NCI-H748 (cell line): Measurements from ENCODE around the gene ERBB4.
"Not testable (repeated sequence)": the region's sequence is repeated elsewhere in the genome, so short reads cannot be mapped to it uniquely, and the experiment has no call there.

ENCODE experiments used
- DNase-seq: peaks from one replicate; lab custom pipeline; 2025; ENCODE audit not compliant: unreplicated experiment; lab: John Stamatoyannopoulos, UW

Gene ERBB4

GRCh38 chr2:212228743-212229171 lies 309.8 kb downstream of the ERBB4 start:
- no peak for DNase-seq

- DNase-seq, result peak; percentile 91
Observed at GRCh38 chr2:212227755-212228154, 310.8 kb downstream of the ERBB4 start.

- DNase-seq, result no peak
Observed at GRCh38 chr2:212226114-212226513, 312.5 kb downstream of the ERBB4 start.

GRCh38 chr2:212223696-212224095 lies 314.9 kb downstream of the ERBB4 start:
- DNase-seq, result no peak

- no peak for DNase-seq
Observed at GRCh38 chr2:212213191-212213590, 325.4 kb downstream of the ERBB4 start.

- DNase-seq, result no peak
Observed at GRCh38 chr2:212208467-212208866, 330.1 kb downstream of the ERBB4 start.

- peak; percentile 13 for DNase-seq
Observed at GRCh38 chr2:212197776-212198175, 340.8 kb downstream of the ERBB4 start.

- DNase-seq, result peak; percentile 43
Observed at GRCh38 chr2:212195626-212196025, 343.0 kb downstream of the ERBB4 start.

- DNase-seq, result peak; percentile 50
Observed at GRCh38 chr2:212194396-212194795, 344.2 kb downstream of the ERBB4 start.

- DNase-seq, result no peak
Observed at GRCh38 chr2:212193803-212194202, 344.8 kb downstream of the ERBB4 start.

GRCh38 chr2:212193056-212193455 lies 345.5 kb downstream of the ERBB4 start:
- peak; percentile 86 for DNase-seq

- DNase-seq, result not testable (repeated sequence)
Observed at GRCh38 chr2:212191438-212191837, 347.2 kb downstream of the ERBB4 start.

- DNase-seq, result no peak
Observed at GRCh38 chr2:212186166-212186565, 352.4 kb downstream of the ERBB4 start.

- DNase-seq, result no peak
Observed at GRCh38 chr2:212181646-212182045, 357.0 kb downstream of the ERBB4 start.

GRCh38 chr2:212180408-212181083 lies 358.1 kb downstream of the ERBB4 start:
- no peak for DNase-seq

GRCh38 chr2:212177724-212178123 lies 360.9 kb downstream of the ERBB4 start:
- DNase-seq, result peak; percentile 65

GRCh38 chr2:212176151-212176550 lies 362.5 kb downstream of the ERBB4 start:
- no peak for DNase-seq

GRCh38 chr2:212173756-212174510 lies 364.7 kb downstream of the ERBB4 start:
- peak; percentile 23 for DNase-seq

GRCh38 chr2:212173331-212173730 lies 365.3 kb downstream of the ERBB4 start:
- peak; percentile 33 for DNase-seq

GRCh38 chr2:212170382-212170781 lies 368.2 kb downstream of the ERBB4 start:
- DNase-seq, result no peak

GRCh38 chr2:212158081-212158480 lies 380.5 kb downstream of the ERBB4 start:
- no peak for DNase-seq

GRCh38 chr2:212157012-212157411 lies 381.6 kb downstream of the ERBB4 start:
- no peak for DNase-seq
